ENCODE data around the gene VGF.

The VGF gene

DNA sequence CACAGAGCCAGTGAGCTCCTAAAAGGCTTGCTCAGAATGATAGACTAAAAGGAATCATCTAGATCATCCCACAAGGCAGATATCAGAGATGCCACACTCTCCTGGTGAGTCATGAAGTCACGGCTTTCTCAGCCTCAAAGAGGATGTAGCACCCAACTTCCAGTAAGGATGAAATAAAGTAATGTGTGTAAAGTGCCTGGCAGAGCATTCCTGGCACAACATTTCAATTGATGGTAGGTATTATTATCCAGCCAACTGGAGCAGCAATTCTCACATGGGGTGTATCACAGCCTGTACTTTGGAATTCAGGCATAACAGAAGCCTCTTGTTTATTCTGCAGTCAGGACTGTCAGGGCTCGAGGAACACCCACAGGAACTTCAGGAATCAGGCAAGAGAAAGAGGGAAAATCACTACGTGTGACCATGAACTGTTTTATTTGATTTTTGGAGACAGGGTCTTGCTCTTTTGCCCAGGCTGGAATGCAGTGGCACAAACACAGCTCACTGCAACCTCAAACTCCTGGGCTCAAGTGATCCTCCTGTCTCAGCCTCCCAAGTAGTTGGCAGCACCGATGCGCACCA is 20.0 kb upstream of the VGF start:
- DNase-seq, result no peak

DNA sequence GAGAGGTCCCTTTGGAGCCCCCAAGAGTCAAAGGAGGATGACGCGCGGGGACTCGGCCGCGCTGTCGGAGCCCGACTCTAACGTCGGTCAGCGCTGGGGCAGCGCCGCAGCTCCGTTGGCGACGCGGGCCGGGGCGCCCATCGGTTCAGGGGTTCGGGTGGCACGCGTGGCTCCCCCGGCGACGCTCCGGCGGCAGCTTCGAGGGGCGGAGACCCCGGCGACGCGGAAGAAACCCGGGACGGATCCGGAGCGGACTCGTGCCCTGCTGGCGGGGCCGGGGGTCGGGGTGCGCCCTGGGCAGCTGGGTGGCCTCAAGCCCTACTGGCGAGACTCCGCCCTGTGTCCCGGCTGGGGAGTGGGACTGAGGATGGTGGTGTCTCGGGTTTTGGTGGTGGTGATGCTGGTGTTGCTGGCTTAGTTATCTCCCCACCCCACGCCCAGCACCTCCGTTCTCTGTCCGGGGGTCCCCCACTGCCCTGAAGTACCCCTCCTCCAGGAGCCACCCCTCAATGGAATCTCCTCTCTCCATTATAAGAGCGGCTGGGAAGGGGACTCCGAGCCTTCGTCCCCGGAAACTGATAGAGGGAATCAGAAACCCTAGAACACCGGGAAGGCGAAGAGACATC is 14.9 kb upstream of the VGF start, which contains the start of gene NAT16:
Gene NAT16 (minus strand): TSS at position 164 of the 626 bp plus-strand sequence. CDS start 5,486 bp downstream, outside the sequence.
- DNase-seq, result no peak

DNA sequence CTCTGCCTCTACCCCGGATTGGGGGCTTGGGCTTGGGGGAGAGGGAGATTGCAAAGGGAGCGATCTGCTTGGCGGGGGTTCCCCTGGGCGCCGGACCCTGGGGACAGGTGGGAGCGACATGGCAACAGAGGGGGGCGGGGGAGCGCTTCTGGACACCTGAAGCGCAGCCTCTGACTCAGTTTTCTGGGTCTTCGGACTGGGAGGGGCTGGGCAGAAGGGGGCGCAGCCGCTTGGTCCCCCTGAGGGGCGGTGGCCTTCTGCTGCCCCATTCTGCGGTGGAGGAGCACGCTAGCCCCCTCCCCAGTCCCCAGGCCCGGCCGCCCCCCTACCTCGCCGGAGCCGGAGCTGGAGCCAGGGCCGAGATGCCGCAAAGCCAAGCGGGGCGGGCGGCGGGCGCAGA is 14.3 kb upstream of the VGF start:
- DNase-seq, result no peak

DNA sequence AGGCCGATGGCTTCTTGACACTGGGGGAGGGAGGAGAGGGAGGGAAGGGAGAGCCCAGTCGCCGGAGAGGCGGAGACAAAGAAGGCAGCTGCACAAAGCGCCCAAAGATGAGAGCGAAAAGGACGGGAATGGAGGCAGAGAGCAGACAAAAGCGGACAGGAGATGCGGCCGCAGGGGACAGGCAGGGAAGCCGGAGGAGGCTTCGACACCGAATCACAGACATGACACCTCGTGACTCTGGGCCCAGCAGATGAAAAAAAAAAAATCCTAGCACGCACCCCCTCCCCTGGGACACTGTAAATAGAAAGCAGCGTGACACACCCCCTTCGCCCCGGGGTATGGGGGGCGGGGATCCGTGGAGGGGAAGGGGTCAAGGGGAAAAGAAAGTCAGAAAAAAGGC is 13.7 kb upstream of the VGF start:
- DNase-seq, result peak; percentile 18

DNA sequence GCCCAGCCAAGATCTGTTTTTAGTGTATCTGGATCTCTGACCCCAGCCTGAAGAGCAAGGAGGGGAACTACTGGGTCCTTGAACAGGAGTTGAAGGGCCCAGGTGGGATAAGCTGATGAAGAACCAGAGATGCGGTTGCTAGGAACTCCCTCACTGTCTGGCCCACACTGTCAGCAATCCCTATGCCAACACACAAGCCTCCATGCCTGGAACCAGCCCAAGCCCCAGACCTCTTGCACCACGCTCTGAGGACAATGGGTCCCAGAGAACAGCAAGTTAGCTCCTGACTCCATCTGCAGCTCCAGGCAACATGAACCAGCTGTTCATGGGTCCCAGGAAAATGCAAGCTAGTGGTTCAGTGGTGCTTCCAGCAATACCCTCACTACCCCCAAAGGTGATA is 12.3 kb upstream of the VGF start:
- no peak for DNase-seq

DNA sequence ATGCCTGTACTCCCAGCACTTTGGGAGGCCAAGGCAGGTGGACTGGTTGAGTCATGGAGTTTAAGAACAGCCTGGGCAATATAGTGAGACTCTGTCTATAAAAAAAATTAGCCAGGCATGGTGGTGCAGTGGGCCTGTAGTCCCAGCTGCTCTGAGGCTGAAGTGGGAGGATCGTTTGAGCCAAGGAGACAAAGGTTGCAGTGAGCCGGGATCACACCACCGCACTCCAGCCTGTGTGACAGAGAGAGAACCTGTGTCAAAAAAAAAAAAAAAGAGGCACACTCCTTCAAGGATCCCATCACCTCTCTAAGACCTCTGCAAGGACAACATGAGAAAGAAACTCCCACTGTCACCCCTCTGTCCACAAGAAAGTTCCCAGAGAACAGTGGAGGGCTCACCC is 10.3 kb upstream of the VGF start:
- no peak for DNase-seq

DNA sequence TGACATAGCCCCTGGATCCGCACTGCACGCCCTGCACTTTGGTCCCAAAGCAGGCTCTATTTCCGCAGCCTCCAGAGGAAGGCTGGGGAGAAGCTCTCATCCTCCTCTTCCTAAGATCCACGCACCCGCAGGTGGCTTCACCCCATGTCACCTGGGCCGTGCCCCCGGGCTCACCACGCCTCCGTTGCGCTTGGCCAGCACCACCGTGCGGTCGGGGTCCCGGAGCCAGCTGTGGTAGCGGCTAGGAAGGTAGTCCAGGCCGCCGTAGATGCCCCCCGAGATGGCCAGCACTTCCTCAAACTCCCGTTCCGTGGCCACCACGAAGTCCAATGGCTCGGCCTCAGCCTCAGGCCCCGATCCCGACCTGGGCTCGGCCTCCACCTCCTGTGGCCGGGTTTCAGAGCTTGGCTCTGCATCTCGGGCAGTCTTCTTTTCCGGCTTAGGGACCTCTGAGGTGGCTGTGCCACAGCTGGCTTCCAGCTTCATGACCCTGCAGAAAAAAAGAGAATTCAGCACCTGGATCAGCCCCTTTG is 9.0 kb upstream of the VGF start:
- no peak for DNase-seq

DNA sequence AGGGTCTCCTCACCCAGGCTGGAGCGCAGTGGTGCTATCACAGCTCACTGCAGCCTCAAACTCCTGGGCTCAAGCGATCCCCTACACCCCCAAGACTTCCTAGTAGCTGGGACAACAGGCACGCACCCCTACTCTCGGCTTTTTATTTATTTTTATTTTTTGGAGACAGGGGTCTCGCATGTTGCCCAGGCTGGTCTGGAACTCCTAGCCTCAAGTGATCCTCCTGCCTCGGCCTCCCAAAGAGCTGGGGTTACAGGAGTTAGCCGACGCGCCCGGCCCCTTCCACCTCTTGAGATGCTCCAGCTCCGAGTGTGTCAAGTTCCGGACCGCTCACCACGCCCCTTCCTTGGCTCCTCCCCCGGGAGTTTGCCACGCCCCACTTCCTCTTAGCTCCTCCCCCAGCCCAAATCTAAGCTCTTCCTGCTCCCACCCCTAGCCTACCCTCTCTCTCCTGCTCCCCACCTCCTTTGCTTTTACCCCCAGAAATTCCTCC is 8.4 kb upstream of the VGF start:
- DNase-seq, result peak; percentile 83

DNA sequence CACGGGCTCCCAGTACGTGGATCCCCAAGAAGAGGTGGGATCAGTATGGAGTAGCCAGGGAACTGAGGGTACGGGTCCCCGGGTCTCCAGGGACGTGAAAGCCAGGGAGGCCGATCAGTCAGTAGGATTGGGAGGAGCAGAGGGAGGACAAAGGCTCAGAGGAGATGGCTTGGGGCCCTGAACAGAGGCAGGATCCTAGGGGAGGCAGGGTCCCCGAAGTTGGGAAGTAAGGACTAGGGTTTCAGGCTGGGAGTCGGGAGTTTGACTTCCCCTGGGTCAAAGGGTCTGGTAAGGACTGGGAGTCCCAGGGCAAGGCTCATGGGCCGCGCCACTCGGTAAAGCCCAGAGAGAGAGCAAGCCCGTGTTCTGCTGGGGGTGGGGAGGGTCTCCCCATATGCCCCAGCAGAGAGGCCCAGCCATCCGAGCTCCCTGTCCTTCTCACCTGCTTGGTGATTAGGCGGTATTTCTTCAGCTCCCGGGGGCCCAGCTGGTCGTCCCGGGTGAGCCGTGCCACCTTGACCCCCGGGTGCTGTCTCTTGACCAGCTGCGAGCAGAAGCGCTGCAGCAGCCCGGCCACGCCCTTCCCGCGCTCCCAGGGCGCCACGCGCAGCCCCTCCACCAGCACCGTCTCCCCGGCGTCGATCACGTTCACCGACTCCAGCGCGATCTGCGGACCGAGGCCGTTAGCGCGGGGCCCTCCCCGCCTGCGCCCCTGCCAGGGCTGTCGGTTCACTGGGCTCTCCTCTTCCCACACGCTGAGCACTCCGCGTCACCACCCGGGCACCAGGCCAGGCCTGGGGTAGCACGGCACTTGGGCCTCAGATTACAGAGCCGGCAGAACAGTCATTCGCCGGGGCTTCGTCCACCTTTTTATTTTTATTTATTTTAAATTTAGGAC is 7.7 kb upstream of the VGF start:
- DNase-seq, result peak; percentile 59

DNA sequence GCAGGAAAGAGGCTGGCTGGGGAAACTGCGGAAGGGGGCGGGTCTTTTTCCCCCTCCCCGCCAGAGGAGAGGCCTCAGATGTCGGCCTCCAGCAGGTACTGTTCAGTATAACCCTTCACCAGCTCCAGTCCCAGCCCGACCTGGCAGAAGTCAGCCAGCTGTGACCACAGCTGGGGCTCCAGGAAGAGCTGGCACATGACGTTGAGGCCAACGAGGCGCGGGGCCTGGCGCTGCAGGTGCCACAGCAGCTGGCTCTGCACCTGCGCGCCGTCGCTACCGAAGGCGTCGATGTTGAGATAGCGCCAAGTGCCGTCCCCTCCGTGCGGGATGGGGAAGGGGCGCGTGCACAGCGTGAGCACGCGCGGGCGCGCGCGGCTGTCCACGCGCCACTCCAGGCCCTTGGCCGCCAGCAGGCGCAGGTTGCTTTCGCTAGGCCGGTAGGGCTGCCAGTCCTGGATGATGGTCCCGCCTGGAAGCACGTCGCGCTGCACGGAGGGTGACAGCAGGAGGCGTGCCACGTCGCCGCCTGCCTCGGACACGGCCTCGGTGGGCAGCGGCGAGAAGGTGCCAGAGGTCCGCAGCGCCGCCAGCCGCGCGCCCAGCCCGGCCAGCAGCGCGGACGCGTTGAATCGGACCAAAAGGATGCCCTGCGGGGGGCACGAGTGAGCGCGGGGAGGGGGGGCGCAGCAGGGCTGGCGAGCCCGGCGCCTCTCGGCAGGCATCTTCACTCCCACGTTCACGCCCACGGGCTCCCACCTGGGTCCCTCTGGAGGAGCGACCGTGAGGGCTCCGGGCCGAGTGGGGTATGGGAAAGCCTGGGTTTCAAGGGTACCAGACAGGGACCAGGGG is 6.9 kb upstream of the VGF start:
- DNase-seq, result no peak

DNA sequence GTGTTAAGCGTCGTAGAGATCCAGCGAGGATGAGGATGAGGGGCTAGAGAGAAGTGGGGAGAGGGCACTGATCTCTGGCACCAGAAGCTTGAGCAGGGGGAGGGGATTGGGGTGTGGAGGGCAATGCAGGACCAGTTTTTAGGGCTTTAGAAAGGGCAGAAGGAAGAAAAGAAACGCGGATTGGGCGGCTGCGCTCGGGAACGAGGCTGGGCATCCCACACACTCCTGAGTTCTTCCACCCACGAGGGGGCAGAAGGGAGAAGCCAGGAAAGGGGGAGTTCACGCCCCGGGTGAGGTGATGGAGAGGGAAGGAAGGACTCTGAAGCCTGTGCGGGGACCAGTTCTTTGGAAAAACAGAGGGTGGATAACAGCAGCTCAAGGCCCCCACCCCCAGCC is 6.1 kb upstream of the VGF start:
- DNase-seq, result no peak

DNA sequence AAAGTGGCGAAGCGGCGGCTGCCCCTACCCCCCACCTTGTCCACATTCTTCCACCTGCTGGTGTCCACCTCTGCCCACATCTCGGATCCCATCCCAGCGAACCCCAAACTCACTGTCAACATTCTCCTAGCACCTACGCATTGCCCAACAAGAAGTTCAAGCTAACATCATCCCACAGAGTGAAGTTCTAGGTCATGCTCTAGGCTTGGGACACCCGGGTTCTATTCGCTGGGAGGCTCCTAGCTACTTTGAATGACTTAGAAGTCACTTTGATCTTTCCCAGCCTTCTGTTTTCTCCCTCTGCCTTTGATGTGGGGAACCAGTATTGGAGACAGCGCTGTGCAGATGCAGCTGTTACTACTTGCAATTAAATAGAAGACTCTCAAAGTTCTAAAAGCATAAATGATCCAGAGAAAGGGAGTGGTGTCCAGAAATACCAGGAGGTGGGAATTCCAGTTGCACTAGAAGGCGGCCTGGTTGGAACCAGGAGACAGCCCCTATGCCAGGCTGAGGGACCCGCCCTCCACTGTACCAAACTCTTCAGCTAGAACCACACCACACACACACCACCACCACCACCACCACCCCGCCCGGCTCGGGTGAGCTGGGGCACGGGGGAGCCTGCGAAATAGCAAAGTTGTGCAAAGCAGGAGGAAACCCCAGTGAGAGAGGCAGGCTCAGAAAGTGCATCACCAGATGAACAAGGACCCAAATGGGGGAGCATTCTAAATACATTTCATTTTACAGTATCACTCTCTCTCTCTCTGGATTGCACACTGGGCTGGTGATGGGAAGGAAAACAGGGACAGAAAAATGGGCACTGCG is 5.5 kb upstream of the VGF start:
- no peak for DNase-seq

DNA sequence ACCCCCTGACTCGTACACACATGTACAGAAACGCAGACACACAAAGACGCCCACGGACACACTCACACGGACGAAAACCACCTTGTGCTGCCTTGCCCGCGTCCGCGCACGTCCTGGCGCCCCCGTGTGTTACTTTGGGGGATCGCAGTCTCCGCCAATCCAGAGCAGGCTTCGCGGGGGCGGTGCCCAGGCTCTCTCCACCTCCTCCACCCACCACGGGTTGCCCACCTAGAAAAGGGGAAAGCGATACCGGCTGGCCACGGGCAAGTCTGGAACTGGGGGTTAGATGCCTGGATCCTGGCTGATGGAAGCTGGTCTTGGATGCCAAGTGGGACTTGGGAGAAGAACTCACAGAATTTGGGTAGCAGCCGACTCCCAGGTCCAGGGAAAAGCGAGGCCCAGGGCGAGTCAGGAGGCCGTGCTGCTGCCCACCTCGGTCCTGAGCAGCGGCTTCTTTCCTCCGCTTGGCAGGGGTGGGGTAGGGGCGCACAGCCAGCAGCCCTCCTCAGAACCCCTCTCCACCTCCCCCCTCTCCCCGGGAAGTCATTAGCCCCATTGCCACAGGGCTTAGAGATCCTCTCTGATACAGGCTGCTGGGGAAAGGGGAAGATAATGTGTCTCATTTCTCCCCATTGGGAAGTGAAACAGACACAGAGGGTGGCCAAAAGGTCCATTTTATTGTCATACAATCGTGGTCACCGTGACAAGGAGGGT is 4.6 kb upstream of the VGF start:
- DNase-seq, result peak; percentile 87

DNA sequence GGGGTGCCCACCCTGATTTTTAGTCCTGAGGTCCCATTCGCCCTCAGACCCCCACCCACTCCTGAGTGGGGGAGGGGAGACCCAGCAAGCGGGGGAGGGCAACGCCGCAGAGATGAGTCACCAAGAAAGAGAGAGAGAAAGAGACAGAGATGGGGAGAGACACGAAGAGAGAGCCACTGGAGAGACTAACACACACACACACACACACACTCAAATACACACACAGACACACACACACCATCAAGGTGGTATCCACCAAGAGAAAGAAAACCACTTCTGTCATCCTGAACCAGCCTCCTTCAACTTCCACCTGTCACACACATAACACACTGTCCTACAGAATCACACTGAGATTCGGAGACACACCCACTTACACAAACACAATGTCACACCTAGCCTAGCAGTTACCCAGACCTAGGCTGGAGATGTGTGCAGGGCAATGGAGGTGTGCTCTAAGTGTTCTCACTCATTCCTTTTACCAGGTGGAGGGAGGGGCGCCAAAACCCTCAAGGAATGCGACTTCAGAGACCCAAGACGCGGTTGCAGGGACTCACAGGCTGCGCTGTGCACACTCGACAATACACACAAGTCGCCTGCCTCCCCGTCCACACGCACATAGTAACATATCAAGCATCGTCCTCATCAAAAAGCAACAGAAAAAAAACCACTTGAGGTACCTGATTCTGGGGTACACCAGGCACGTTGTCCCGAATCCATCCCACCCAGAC is 3.9 kb upstream of the VGF start:
- DNase-seq, result no peak

DNA sequence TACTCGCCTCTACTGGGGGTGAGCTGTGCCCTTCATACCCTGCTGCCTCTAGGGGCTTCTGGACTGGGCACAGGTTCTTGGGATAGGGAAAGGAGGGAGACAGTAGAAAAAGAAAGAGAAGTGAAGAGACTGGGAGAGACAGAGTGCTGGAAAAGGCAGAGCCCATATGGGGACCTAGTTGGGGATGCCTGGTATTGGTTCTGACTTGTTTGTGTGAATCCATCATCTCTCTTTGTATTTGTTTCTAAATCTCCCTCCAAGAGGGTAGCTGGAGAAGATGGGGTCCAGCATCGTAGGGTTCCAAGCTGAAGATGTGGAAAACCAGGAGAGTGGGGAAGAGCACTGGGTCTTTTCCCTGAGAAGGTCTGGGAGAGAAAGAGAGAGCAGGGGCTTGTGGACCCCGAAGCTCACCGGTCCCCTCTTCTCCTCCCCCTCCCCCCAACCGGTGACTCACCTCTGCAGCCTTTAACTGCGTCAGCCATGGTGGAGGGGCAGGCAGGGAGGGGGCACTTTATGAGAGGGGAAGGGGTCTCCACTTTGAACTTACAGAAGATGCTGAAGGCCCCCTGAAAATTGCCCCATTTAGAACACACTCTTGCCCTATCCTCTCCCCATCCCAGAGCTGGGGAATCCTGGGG is 3.2 kb upstream of the VGF start:
- no peak for DNase-seq

DNA sequence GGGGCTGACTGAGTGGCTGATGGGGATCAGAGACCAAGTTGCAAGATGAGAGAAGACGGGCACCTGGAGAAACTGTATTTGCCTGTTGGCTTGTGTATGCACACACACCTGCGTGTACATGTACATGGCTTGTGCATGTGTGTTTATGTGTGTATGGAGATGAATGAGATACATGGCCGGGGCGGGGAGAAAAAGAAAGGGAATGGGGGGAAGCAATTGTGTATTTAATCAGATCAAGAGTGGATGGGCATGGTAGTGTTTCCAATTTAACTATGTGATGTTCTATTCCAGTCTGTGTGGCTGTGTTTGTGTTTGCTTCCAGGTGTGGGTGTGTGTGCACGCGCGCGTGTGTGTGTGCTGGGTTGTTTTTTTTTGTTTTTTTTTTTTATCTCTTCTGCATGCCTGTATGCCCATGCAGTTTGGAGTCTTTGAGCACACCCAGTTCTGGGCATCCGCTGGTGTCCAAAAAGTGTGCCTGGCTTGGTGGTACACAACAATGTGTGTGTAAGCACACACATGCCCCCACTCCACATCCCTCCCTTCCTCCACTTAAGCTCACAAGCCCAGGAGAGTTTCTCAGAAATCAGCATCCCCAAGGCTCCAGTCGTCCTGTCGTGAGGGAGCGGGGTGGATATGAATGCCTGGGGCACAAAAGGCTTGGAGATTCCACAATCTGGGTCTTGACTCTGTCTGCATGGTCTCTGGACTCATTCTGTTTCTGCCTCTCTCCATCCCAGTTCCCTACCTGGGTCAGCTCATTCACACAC is 2.5 kb upstream of the VGF start:
- no peak for DNase-seq

DNA sequence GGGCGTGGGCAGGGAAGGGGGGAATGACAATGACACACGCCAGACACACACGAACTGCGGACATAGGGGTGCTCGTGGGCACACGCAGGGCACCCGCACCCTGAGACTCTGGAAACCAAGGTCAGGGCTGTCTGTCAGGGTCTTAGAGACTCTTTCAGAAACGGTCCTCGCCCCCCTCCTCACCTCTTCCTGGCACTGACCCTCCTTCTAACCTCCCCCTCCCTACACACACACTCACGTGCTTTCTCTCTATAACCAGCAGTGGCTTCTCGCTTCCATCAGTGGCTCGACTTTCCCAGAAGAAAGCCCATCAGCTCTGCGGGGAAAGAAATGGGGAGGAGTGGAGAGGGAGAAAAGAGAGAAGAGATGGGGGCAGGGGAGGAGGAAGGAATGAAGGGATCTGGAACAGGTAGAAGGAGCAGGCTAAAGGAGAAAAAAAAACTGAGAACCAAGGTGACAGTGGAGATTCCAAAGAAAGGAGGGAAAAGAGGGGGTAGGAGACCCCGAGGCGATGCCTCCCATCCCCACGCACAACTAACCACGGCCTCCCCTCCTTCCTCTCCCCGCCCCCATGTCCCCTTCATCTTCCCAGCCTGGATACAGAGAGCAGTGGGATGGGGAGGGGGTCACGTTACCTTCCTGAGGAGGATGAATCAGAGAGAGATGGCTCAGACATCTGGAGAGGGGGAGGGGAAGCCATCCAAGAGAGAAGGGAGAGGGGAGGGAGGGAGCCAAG is 1.7 kb upstream of the VGF start:
- DNase-seq, result no peak

DNA sequence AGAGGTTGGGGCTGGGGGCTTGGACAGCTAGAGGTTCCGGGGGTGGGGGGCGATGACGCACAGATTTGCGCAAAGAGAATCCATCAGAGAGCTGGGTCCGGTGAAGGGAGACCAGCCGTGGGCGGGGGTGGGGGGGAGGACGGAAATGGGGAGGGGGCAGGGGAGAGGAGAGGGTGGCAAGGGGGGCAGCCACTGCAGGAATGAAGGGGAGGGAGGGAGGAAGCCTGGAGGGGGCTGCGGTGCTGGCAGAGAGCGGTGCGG is 1.2 kb upstream of the VGF start:
- DNase-seq, result no peak
